HG02870 (cell line): Measurements from ENCODE around the gene PDK3.

ENCODE experiments used
- ATAC-seq: cut with Tn5 transposase; IDR thresholded peaks from one replicate; pipeline ENCODE4 v1.9.1; 2021; ENCODE audit warnings: mild to moderate bottlenecking, moderate library complexity; ENCODE audit not compliant: unreplicated experiment

PDK3 gene

GRCh38 chrX:24547961-24548360, 82.9 kb downstream of the PDK3 start:
- no peak for ATAC-seq

- ATAC-seq, result no peak
Measured at GRCh38 chrX:24550166-24550565, 85.1 kb downstream of the PDK3 start.

- ATAC-seq, result no peak
Measured at GRCh38 chrX:24553011-24553410, 87.9 kb downstream of the PDK3 start.

- ATAC-seq, result peak; percentile 72
Measured at GRCh38 chrX:24561121-24561520, 96.0 kb downstream of the PDK3 start.

GRCh38 chrX:24563291-24564010, 98.4 kb downstream of the PDK3 start:
- ATAC-seq, result no peak

- ATAC-seq, result no peak
Measured at GRCh38 chrX:24566240-24566639, 101.2 kb downstream of the PDK3 start.

GRCh38 chrX:24567169-24567568, 102.1 kb downstream of the PDK3 start:
- ATAC-seq, result no peak

GRCh38 chrX:24574743-24575142, 109.7 kb downstream of the PDK3 start:
- ATAC-seq, result no peak

GRCh38 chrX:24575496-24575895, 110.4 kb downstream of the PDK3 start:
- ATAC-seq, result no peak

- ATAC-seq, result no peak
Measured at GRCh38 chrX:24577091-24577490, 112.0 kb downstream of the PDK3 start.
